ENCODE measurements around the gene JCHAIN. TPM values are rescaled to one million over a fixed set of nuclear protein-coding genes. Genes with fewer than 3 reads are reported as not detected.

Gene JCHAIN
- total and polyA plus RNA-seq, 2 of the 4 experiments (the other 2 are of a cell fraction): 0.72 to 0.86 TPM

DNA sequence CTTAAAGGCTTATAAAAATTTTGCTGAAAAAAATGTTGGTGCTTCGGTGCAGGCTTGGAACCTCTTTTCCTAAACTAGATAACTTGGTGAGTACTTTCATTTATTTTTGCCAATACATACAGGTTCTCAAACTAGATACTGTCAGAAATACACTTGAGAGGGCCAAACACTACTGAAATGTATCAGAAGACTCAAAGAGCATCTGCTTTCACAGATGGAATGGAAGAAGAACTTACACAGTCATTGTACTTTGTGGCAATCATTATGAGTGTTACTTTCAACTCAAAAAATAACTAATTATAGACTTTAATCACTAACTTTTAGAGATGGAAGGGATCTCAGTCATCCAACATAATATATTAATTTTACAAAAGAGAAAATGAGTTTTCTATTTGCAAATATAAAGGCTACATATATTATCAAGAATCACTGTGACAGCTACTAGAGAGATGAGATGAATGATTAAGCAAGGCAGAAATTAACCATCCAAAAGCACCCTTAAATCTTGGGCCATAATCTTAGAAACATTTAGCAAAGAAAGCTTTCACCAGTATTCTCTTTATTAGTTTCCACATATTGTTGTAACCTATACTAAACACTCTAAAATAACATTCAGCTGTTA is 36.7 kb downstream of the JCHAIN start:
- H2AFZ ChIP-seq (replicated peaks; ENCODE audit: low read length, poor library complexity): no peak overlapping the region
- no peak overlapping the region for H3K4me3 ChIP-seq (ENCODE audit: insufficient read depth, low read depth, low read length)
- no peaks in the 10 kb centered on the region for H3K27me3 ChIP-seq (ENCODE audit: control insufficient read depth, insufficient read depth, low read length)
- intact Hi-C loops (cut with micrococcal nuclease) (loop anchor here (1.0 kb wide), 1 partner anchor 15 kb away; no protein-coding TSS in a partner anchor), in situ Hi-C loops (cut with MboI; ENCODE audit: low sequenced_read_pairs) (loop anchor here (25.0 kb wide), 1 partner anchor 933 kb away; no protein-coding TSS in a partner anchor), dilution Hi-C loops (cut with HindIII; ENCODE audit: low sequenced_read_pairs, unreplicated experiment) (no loop called here)
- H2AK5ac ChIP-seq (ENCODE audit: low read depth, low read length): no peak overlapping the region; the same call in 1 of the 2 replicates
- H3K14ac ChIP-seq (replicated peaks; ENCODE audit: low read depth, low read length): no peak overlapping the region
- no peak overlapping the region for H3K9ac ChIP-seq (ENCODE audit: low read depth, low read length)
- H4K5ac ChIP-seq (ENCODE audit: low read depth, low read length): no peak overlapping the region
- peak overlapping the region; percentile 81 for H2BK5ac ChIP-seq (ENCODE audit: low read depth, low read length, poor library complexity, severe bottlenecking)
- peak overlapping the region; percentile 61 for H2BK120ac ChIP-seq (ENCODE audit: low read depth, low read length)
- TF ChIP-seq NFE2L2 (IDR thresholded peaks at IDR 0.05; ENCODE audit: low read depth, low read length) (no peak), USF2 (IDR thresholded peaks at IDR 0.05; ENCODE audit: low read depth, low read length) (no peak), POLR2A (IDR thresholded peaks at IDR 0.05; ENCODE audit: low read depth, low read length) (no peak)
- H3K23ac ChIP-seq (ENCODE audit: low read depth, low read length): peak overlapping the region; percentile 69; the same call in 1 of the 2 replicates
- peak overlapping the region; percentile 81 for H2BK20ac ChIP-seq (ENCODE audit: low read depth, low read length)
- H4K8ac ChIP-seq (ENCODE audit: low read depth in 2 of 2, low read length in 2 of 2): no peak overlapping the region; a peak in 1 of 4 replicates
- H3K9me3 ChIP-seq (ENCODE audit: control insufficient read depth, insufficient read depth, low read length): no peaks in the 10 kb centered on the region
- no peaks in the 10 kb centered on the region for H3K36me3 ChIP-seq (ENCODE audit: control insufficient read depth, insufficient read depth, low read length)
- WGBS, 2 experiments (ENCODE audit: extremely low coverage in 2 of 2, insufficient read length in 1 of 2): no CpG with 5 or more reads among the region's 1 CpG
- no peak overlapping the region; the same call in 1 of the 2 replicates for H4K91ac ChIP-seq (ENCODE audit: insufficient read depth, low read depth, low read length)
- no peak overlapping the region for H2AK9ac ChIP-seq (replicated peaks; ENCODE audit: low read depth, low read length, poor library complexity)
- peak overlapping the region; percentile 9; the same call in 1 of the 2 replicates for H3K18ac ChIP-seq (ENCODE audit: low read depth, low read length)
- ATAC-seq (ENCODE audit: low read depth) (no peak; the same call in 1 of the 2 replicates), DNase-seq (no peak)
- H3K4me1 ChIP-seq (ENCODE audit: control insufficient read depth, insufficient read depth, low read length): no peaks in the 10 kb centered on the region
- no peak overlapping the region for H3K56ac ChIP-seq (ENCODE audit: extremely low read depth, insufficient read depth, low read length)
- no peaks in the 10 kb centered on the region for H4K20me1 ChIP-seq (ENCODE audit: insufficient read depth, low read length)
- peak overlapping the region; percentile 46; the same call in 1 of the 2 replicates for H3K4me2 ChIP-seq (ENCODE audit: low read depth, low read length)
- no peaks in the 10 kb centered on the region for H3K79me1 ChIP-seq (ENCODE audit: low read depth in 1 of 2, low read length in 2 of 2)
- CTCF ChIA-PET: interaction anchor here (0.5 to 0.7 kb wide), 2 partner anchors 15 to 49 kb away, joined by 3 read pairs; no protein-coding TSS in a partner anchor
- H3K27ac ChIP-seq (ENCODE audit: insufficient read depth, low read length): no peak overlapping the region
- no TSS peak for BruUV-seq (replicated peaks)
- peak overlapping the region; percentile 54; the same call in 1 of the 3 replicates for H2BK15ac ChIP-seq (ENCODE audit: low read depth, low read length)
- H3K9me1 ChIP-seq (ENCODE audit: insufficient read depth, low read length): no peaks in the 10 kb centered on the region
- POLR2A ChIA-PET (ENCODE audit: unreplicated experiment): no interaction called here
- H3K4ac ChIP-seq (ENCODE audit: low read depth, low read length): peak overlapping the region; percentile 58; the same call in 1 of the 2 replicates

Data from IMR-90 (cell line).